Measurements from ENCODE around the gene USP3. TPM values are rescaled to one million over a fixed set of nuclear protein-coding genes. Genes with fewer than 3 reads are reported as not detected.

Gene USP3
- total and polyA plus RNA-seq, 9 donors, result 21.1 to 76.0 (median 60.1) TPM

- intact Hi-C loops (cut with DNase I), result no loop called here
- 39 to 56% (median 48%) methylated on average over 5 of the region's 5 CpGs for WGBS, 3 donors
Measured at GRCh38 chr15:63544258-63545026, 40.0 kb downstream of the USP3 start.

GRCh38 chr15:63545520-63545919 lies 41.1 kb downstream of the USP3 start:
- Histone ChIP-seq H3K9me3 (no peaks in the 10 kb centered on the region), H3K27ac (no peak overlapping the region), H3K27me3 (no peaks in the 10 kb centered on the region), H3K36me3 (no peaks in the 10 kb centered on the region), H3K4me1 (ENCODE audit: insufficient read depth) (no peaks in the 10 kb centered on the region), H3K4me3 (no peak overlapping the region)
- intact Hi-C loops (cut with DNase I), result no loop called here
- DNase-seq, result no peak
- TF ChIP-seq EP300 (IDR thresholded peaks at IDR 0.05) (no peak), POLR2A (IDR thresholded peaks at IDR 0.05) (no peak)
- TF ChIP-seq, protein P1, sequence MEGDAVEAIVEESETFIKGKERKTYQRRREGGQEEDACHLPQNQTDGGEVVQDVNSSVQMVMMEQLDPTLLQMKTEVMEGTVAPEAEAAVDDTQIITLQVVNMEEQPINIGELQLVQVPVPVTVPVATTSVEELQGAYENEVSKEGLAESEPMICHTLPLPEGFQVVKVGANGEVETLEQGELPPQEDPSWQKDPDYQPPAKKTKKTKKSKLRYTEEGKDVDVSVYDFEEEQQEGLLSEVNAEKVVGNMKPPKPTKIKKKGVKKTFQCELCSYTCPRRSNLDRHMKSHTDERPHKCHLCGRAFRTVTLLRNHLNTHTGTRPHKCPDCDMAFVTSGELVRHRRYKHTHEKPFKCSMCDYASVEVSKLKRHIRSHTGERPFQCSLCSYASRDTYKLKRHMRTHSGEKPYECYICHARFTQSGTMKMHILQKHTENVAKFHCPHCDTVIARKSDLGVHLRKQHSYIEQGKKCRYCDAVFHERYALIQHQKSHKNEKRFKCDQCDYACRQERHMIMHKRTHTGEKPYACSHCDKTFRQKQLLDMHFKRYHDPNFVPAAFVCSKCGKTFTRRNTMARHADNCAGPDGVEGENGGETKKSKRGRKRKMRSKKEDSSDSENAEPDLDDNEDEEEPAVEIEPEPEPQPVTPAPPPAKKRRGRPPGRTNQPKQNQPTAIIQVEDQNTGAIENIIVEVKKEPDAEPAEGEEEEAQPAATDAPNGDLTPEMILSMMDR (IDR thresholded peaks at IDR 0.05), result no peak
- WGBS, 3 donors, result 91 to 93% (median 92%) methylated on average over 10 of the region's 10 CpGs

More at GRCh38 chr15:63544258-63545026, 40.0 kb downstream of the USP3 start:
- Histone ChIP-seq H3K27ac (no peak overlapping the region), H3K9me3 (no peaks in the 10 kb centered on the region), H3K4me1 (ENCODE audit: insufficient read depth) (no peaks in the 10 kb centered on the region), H3K36me3 (no peaks in the 10 kb centered on the region), H3K4me3 (no peak overlapping the region), H3K27me3 (no peaks in the 10 kb centered on the region)
- no peak for DNase-seq
- TF ChIP-seq POLR2A (IDR thresholded peaks at IDR 0.05) (no peak), EP300 (IDR thresholded peaks at IDR 0.05) (no peak)
- TF ChIP-seq, protein P1 (IDR thresholded peaks at IDR 0.05), result no peak

DNA sequence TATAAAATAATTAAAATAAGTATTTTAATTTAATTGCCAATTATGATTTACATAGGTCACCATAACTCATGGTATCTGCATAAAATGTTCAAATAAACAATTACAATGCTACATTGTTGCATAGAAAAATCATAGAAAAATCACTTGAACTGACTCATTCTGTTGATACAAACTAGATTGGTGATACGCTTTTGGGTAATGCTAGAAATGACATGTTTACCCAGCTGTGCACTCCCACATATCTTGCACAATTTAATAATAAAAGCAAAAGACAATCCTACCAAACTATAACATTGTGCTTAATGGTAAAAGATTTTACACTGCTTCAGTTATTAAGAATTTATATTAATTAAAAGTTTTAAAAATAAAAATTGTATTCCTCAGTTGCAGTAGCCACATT lies 47.0 kb downstream of the USP3 start:
- Histone ChIP-seq H3K27me3 (no peaks in the 10 kb centered on the region), H3K36me3 (no peaks in the 10 kb centered on the region), H3K4me1 (ENCODE audit: insufficient read depth) (peaks cover 1% of the 10 kb centered on the region), H3K9me3 (no peaks in the 10 kb centered on the region), H3K4me3 (no peak overlapping the region), H3K27ac (no peak overlapping the region)
- WGBS, 3 donors, result 13 to 32% (median 20%) methylated on average over 1 of the region's 1 CpG
- no peak for DNase-seq
- intact Hi-C loops (cut with DNase I), result no loop called here
- TF ChIP-seq, protein P1 (IDR thresholded peaks at IDR 0.05), result no peak
- TF ChIP-seq EP300 (IDR thresholded peaks at IDR 0.05), result no peak
- TF ChIP-seq POLR2A (IDR thresholded peaks at IDR 0.05), result no peak

DNA sequence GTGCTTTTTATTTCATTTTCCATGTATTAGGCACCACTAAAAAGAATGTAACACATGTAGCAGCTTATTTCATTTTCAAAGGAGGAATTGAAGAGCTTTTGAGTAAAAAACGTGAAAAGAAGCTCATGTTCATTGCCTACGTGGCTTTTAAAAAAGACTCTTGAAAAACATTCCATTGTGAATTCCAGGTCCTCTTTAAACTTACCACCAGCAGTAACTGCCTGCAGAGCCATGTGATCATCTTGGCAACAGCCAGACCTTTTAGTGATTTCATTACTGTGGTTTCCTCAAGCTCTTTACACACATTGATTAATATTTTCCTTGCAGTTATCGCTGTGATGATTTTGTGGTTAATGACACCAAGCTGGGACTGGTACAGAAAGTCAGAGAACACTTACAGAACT lies 49.0 kb downstream of the USP3 start:
- TF ChIP-seq POLR2A (IDR thresholded peaks at IDR 0.05) (no peak), EP300 (IDR thresholded peaks at IDR 0.05) (no peak)
- TF ChIP-seq, protein P1 (IDR thresholded peaks at IDR 0.05), result no peak
- Histone ChIP-seq H3K36me3 (no peaks in the 10 kb centered on the region), H3K9me3 (no peaks in the 10 kb centered on the region), H3K4me3 (no peak overlapping the region), H3K27me3 (no peaks in the 10 kb centered on the region), H3K4me1 (ENCODE audit: insufficient read depth) (peaks cover 1% of the 10 kb centered on the region), H3K27ac (no peak overlapping the region)
- 1 to 7% (median 3%) methylated on average over 3 of the region's 3 CpGs for WGBS, 3 donors
- peak in 2 of 5 donors; percentile 26 to 34 for DNase-seq
- intact Hi-C loops (cut with DNase I), result no loop called here
